Stimulated activated CD8-positive, alpha-beta memory T cell treated with anti-CD3 and anti-CD28 coated beads, Interleukin-15, amount 100 ng/mL, for 48 hours (primary cell): ENCODE data around the gene FAR2.
A peak's percentile ranks its signal among the peaks of the same experiment; 100 is the strongest.
"Not testable (repeated sequence)": the region's sequence is repeated elsewhere in the genome, so short reads cannot be mapped to it uniquely, and the experiment has no call there.

Experiments
- DNase-seq, 2 donors: peaks; one replicate each; pipeline ENCODE4 v3.0.0-alpha.2; 2020; ENCODE audit warnings: low read depth in 2 of 2

Gene FAR2

GRCh38 chr12:29320295-29321085 is 171.4 kb downstream of the FAR2 start:
- no peak for DNase-seq

GRCh38 chr12:29322157-29322556 is 173.1 kb downstream of the FAR2 start:
- DNase-seq = no peak

GRCh38 chr12:29329411-29329810 is 180.3 kb downstream of the FAR2 start:
- no peak for DNase-seq

GRCh38 chr12:29333178-29333577 is 184.1 kb downstream of the FAR2 start:
- DNase-seq = no peak

GRCh38 chr12:29334937-29335336 is 185.9 kb downstream of the FAR2 start:
- no peak for DNase-seq

GRCh38 chr12:29337325-29337724 is 188.2 kb downstream of the FAR2 start:
- no peak for DNase-seq

GRCh38 chr12:29343022-29343799 is 194.1 kb downstream of the FAR2 start:
- no peak for DNase-seq

GRCh38 chr12:29346769-29347421 is 197.8 kb downstream of the FAR2 start:
- DNase-seq = no peak

GRCh38 chr12:29350080-29350479 is 201.0 kb downstream of the FAR2 start:
- DNase-seq = no peak

GRCh38 chr12:29354954-29355353 is 205.9 kb downstream of the FAR2 start:
- no peak for DNase-seq

GRCh38 chr12:29365091-29365490 is 216.0 kb downstream of the FAR2 start:
- DNase-seq = no peak

GRCh38 chr12:29374012-29374411 is 224.9 kb downstream of the FAR2 start:
- DNase-seq = no peak

GRCh38 chr12:29374913-29375312 is 225.8 kb downstream of the FAR2 start:
- no peak for DNase-seq

- no peak for DNase-seq
Observed at GRCh38 chr12:29376118-29376517, 227.0 kb downstream of the FAR2 start.

GRCh38 chr12:29380536-29381523 is 231.8 kb downstream of the FAR2 start, which contains the start of gene ERGIC2:
Gene ERGIC2, minus strand, starts transcription at chr12:29381172. Its CDS starts 9,539 bp downstream, at chr12:29371633.
- DNase-seq = peak; percentile 75 to 81

GRCh38 chr12:29382251-29382650 is 233.2 kb downstream of the FAR2 start:
- no peak for DNase-seq

- not testable (repeated sequence) for DNase-seq
Observed at GRCh38 chr12:29385194-29385593, 236.1 kb downstream of the FAR2 start.
